HG03139 (cell line): Measurements from ENCODE around the gene GNS.
"Not testable (repeated sequence)": the region's sequence is repeated elsewhere in the genome, so short reads cannot be mapped to it uniquely, and the experiment has no call there.

Source experiments
- ATAC-seq: cut with Tn5 transposase; IDR thresholded peaks from one replicate; pipeline ENCODE4 v1.9.1; 2021; ENCODE audit not compliant: unreplicated experiment

Gene GNS

GRCh38 chr12:64699504-64700115, 59.6 kb downstream of the GNS start:
- no peak for ATAC-seq

DNA sequence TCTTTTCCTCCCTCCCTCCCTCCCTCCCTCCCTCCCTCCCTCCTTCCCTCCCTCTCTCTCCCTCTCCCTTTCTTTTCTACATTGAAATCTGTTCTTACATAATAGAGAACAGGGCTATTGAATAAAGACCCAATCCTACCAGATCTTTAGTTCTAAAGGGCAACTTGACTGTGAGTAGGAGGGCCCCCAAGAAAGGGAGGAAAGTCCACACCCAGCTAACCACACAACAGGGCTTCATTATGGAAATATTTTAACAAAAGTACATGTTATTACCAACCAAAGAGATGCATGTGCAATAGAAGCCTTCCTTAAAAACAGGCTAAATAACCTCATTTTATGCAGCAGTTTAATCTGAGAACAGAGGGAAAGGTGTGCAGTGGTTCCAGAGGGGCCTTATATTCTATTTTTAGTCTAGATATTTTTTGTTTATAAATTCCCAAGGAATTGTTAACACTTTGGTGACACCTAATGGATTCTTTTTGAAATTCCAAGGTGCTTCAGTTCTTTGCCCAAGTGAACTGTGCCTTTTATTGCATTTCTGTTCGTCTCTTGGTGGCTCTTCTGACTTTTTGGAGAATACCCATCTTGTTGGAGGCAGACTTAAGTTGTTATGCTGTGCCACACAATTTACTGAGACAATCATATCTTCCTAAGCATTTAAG, 63.0 kb downstream of the GNS start:
- no peak for ATAC-seq

DNA sequence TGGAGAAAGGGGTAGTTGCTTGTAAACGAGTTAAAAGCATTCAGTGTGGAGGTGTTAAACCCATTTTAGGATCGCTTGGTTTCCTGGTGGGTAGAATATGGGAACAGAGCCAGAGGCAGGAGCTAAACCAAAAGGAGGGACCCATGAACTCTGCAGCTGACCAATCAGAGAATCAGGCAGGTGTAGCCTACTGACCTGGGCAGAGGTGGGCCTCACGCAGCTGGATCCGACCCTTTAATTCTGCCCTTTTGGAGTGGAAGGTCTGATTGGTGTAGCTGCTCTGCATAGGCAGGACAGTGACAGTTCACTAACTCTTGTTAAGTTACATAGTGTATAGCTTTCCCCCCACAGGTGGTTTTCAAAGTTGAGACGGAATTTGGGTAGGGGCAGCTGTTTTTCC, 63.7 kb downstream of the GNS start:
- no peak for ATAC-seq

DNA sequence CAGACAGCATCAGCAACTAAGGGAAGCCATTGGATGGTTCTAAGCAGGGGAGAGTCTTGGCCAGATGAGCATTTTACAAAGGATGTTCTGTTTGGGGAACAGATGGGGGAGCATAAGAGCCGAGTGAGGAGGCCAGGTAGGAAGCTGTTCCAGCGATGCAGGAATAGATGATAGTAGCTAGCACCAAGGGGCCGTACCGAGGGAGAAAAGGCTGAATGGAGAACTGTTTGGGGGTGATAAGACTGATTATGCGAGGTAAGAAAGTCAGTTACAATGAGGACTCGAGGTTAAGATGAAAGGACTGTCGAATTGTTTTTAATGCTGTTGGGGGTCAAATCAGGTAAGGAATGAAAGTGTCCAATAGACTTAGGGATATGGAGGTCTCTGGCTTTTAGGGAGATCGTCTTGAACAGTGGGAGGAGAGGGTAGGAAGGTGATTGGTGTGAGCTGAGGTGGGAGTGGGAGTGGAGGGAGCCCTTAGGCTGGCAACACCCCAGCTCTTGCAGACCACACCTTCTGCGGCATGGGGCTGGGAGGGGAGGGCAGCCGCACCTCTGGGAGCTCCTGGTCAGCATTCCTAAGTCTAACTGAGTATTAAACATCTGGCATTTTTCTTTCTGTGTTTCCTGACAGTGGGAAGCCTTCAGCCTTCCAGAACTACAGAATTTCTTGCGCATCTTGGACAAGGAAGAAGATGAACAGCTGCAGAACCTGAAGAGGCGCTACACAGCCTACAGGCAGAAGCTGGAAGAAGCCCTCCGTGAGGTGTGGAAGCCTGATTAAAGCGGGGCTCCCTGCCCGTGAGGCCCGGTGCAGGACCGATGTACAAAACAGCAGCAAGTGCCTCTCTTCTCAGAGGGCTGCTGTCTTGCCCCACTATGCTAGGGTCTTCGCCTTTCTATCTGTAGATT, 64.8 kb downstream of the GNS start:
- ATAC-seq: no peak

DNA sequence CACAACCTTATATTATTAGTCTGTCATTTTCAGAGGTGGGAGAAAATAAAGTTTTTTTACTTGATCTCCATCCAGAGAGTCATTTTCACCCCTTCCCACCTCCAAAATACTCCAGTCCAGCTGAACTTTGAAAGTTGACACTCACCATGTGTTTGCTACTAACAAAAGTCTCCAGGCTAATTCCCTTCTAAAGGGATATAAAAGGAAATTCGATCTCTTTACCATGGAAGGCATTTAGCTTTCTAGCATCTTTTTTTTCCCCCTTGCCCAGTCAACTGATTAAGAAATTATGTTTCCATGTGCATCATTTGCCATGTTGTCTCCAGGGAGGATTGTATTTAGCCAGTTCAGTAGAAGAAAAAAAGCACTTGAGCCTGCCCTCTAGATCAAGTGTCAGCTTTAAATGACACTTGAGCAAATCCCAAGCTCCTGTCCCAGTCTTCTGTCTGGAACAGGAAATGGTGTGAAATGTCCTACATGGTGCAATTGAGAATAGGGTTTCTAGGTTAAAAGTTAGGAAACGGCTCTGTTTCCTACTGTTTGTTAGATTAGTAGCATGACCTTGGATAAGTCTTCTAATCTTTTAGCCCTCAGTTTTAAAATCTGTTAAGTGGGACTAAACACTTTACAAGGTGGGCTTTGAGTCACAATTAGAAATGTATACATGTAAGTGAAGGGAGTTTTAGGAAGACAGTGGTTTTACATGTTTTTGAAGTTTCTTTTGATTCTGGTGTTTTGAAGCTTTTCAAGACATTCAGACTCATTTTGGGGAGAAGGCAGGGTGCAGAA, 67.2 kb downstream of the GNS start:
- ATAC-seq: no peak

GRCh38 chr12:64691227-64691794, 67.9 kb downstream of the GNS start:
- no peak for ATAC-seq

- ATAC-seq: not testable (repeated sequence)
Observed at GRCh38 chr12:64690236-64690635, 69.0 kb downstream of the GNS start.

- no peak for ATAC-seq
Observed at GRCh38 chr12:64688715-64689114, 70.5 kb downstream of the GNS start.

- ATAC-seq: no peak
Observed at GRCh38 chr12:64688219-64688618, 71.0 kb downstream of the GNS start.

DNA sequence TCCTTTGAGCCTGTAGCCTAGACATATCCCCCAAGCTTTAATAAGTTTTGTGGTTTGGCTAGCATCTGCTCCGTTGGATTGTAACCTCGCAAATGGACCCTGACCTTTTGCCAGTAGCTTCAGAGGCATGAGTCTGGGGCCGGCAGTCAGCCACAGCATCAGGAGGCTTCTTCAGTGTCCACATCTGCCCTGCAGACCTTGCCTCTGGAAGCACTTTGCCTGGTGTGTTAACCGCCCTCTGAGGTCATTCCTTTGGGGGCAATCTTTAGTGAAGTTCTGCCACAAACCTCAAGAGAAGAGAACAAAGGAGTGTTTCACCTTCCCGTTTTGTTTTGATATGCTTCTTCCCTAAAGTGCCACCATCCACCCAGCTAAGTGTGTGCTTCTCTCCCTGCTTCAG, 71.4 kb downstream of the GNS start:
- ATAC-seq: no peak

GRCh38 chr12:64685605-64686004, 73.6 kb downstream of the GNS start:
- ATAC-seq: no peak

GRCh38 chr12:64685050-64685449, 74.2 kb downstream of the GNS start:
- ATAC-seq: no peak

DNA sequence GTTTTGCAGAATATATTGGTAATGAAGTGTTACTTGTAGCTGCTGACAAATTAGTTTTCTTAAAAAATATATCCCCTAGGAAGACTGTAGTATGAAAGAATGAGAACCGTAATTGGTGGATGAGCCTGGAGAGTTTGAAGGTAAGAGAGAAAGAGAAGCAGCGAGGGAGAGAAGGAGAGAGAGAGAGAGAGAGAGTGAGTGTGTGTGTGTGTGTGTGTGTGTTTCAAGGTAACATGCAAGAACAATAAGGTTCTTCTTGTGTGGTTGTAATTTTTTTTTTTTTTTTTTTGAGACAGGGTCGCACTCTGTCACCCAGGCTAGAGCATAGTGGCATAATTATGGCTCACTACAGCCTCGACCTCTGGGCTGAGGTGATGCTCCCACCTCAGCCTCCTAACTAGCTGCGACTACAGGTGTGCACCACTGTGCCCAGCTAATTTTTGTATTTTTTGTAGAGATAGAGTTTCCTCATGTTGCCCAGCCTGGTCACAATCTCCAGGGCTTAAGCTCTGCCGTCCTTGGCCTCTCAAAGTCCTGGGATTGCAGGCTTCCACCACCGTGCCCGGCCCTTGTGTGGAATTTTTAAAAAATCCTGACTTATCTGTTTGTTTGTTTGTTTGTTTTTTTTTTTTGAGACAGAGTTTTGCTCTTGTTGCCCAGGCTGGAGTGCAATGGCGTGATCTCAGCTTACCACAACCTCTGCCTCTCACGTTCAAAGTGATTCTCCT, 75.2 kb downstream of the GNS start:
- ATAC-seq: no peak

GRCh38 chr12:64682572-64683277, 76.5 kb downstream of the GNS start:
- ATAC-seq: no peak

- ATAC-seq: no peak
Observed at GRCh38 chr12:64681200-64682052, 77.8 kb downstream of the GNS start.

GRCh38 chr12:64680235-64680634, 79.0 kb downstream of the GNS start:
- no peak for ATAC-seq

DNA sequence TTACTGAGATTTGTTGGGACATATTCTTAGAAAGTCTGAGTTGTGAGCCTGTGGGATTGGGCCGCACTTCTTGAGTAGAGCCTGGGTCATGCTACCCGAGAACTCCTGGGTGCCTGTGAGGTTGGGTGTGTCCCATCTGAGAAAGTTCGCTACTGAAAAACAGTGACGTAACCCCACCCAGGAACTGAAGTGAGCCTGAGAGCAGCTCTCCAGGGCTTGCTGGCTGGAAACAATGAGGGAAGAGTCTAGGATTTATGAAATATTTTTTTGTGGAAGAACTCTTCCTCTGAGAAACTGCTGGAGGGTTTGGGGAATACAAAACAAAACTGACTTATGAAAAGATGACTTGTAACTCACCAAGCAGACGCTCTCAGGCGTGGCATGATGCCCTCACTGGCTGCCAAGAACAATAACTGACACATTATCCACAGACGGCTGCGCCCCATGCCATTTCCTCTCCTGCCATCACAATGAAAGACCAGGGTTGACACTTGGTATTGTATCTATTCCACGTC, 79.7 kb downstream of the GNS start:
- no peak for ATAC-seq

DNA sequence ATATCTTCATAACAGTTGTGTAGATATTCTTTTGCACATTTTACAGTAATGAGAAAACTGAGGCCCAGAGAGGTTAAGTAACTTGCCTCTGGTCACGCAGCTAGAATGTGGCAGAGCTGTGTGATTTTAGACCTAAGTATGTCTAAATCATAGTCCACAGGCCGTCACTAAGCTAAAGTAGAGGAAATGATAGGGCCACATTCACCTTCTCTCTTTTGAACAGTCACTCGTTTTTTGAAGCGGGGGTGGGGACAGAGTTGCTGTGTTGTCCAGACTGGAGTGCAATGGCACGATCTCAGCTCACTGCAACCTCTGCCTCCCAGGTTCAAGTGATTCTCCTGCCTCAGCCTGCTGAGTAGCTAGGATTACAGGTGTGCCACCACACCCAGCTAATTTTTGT, 80.4 kb downstream of the GNS start:
- no peak for ATAC-seq
